Middle frontal gyrus (tissue), 1 donor: Measurements from ENCODE around the gene TTL.
"Not testable (repeated sequence)": the region's sequence is repeated elsewhere in the genome, so short reads cannot be mapped to it uniquely, and the experiment has no call there.

Experiments
- DNase-seq: peaks from one replicate; pipeline ENCODE4 v3.0.0-alpha.2; 2015; ENCODE audit warnings: low spot score; ENCODE audit errors: extremely low spot score

Gene TTL

DNA sequence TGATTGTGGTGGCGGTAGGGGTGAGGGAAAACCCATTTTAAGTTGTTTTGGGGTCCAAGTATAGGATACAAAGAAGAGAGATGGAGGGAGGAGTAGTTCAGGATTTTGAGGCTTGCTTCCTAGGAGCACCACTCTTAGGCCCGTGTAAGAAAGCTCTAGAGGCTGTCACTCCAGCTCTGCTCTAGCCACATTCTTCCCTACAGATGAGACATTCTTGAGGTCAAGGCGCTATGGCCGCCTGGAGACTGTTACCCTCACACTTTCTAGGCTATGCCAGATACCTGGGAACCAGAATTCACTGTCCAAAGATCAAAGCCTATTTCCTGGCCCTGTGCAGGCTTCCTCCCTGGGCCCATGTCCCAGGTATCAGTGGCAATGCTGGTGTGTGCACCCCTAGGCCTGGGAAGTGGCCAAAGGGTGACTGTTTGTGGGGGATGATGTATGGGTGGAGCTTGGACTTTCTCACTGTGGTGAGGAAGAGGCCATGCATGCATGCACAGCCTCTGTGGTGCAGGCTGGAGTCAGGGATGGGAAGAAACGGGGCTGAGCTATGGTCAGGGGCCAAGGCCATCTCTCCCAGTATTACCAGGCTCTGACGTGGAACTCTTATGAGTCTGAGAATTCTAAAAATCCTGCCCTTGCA is 7.0 kb upstream of the TTL start:
- no peak for DNase-seq

DNA sequence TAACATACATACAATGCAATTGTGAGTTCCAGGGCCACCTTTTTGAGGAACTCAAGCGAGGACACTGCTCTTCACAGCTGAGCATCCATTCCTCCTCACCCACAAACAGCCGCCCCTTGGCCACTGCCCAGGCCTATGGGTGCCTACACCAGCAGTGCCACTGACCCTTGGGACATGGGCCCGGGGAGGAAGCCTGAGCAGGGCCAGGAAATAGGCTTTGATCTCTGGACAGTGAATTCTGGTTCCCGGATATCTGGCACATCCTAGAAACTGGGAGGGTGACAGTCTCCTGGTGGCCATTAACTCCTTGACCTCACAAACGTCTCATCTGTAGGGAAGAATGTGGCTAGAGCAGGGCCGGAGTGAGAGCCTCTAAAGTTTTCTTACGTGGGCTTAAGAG is 5.5 kb upstream of the TTL start:
- no peak for DNase-seq

GRCh38 chr2:112480530-112481049 is 1.4 kb upstream of the TTL start:
- no peak for DNase-seq

DNA sequence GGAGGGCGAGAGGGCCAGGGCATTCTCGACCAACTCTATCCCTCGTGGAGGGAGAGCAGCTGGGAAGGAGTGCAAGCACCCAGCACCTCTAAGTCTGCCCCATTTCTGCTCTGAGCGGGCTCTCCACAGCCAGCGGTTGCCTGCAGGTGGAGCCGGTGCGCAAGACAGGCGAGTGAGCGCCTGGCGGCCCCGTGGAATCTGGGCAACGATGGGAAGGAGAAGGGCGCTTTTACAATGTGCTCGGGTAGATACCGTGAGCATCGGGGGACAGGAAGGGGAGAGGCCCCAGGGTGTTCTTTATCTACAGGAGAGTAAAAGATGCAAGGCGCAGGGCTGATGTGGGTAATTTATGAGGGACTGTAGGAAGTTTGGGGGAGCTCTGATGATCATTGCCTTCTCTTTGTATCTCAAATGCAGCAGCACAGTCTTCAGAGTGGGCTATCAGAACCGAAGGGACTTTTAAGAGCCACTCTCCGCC is 867 bp upstream of the TTL start:
- DNase-seq: peak; percentile 62

DNA sequence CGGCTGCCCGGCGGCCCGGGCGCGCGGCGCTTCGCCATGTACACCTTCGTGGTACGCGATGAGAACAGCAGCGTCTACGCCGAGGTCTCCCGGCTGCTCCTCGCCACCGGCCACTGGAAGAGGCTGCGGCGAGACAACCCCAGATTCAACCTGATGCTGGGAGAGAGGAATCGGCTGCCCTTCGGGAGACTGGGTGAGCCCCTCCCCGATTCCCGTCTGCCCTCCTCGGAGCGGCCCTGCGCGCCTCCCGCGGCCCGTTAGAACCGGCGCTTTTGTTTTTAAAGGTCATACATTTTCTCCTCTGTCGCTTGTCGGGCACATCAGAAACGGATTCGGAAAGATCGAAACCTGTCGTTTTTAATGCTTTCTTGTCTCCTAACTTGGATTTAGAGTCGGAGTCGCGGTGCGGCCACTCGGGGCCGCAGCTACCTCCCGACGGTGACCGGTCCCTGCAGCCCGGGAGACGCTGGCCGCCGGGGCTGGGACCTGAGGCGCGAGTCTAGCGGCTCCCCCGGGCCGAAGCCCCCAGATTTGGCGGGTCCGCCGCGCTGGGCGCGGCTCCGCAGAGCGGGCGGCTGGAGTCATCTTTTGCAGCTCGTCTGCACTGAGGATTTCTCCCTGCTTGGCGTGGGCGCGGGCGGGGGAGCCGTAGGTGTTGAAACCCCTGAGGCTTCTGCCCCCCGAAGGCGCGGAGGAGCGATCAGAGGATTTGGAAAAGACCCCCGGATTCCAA is 519 bp downstream of the TTL start:
- no peak for DNase-seq

GRCh38 chr2:112483042-112483473 is 1.1 kb downstream of the TTL start:
- DNase-seq: no peak

GRCh38 chr2:112483831-112484230 is 1.9 kb downstream of the TTL start:
- DNase-seq: no peak

- no peak for DNase-seq
Measured at GRCh38 chr2:112485849-112486248, 3.9 kb downstream of the TTL start.

- no peak for DNase-seq
Measured at GRCh38 chr2:112486895-112487294, 4.9 kb downstream of the TTL start.

GRCh38 chr2:112487444-112487961 is 5.5 kb downstream of the TTL start:
- DNase-seq: no peak

DNA sequence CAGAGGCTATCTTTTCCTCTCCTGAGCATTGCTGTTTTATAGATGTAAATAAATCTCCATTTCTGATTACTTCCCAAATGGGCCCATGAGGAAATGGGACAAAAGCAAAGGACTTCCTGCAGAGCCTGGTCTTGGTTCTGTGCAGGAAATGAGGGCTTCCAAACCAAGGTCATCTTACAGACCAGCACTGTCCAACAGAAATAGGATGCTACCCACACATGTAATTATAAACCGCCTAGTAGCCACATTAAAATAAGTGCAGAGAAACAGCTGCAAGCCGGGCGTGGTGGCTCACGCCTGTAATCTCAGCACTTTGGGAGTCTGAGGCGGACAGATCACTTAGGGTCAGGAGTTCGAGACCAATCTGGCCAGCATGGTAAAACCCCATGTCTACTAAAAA is 6.2 kb downstream of the TTL start:
- DNase-seq: no peak

DNA sequence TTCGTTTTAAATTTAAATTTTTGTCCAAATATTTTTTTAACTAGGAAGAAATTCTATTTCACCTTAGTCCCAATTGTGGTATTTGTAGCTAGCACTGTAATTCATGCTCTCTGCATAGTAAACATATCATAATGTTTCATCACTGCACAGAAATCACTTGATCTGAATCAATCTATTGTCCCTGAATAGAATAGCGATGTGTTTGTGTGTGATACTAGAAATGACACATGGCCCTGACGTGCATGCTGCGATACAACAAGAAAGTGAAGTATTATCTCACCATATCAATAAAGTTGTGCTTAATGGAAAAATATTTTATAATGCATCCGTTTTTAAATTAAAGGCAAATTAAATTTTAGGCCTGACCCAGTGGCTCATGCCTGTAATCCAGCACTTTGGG is 10.0 kb downstream of the TTL start:
- DNase-seq: no peak

- DNase-seq: no peak
Measured at GRCh38 chr2:112493048-112493447, 11.1 kb downstream of the TTL start.

DNA sequence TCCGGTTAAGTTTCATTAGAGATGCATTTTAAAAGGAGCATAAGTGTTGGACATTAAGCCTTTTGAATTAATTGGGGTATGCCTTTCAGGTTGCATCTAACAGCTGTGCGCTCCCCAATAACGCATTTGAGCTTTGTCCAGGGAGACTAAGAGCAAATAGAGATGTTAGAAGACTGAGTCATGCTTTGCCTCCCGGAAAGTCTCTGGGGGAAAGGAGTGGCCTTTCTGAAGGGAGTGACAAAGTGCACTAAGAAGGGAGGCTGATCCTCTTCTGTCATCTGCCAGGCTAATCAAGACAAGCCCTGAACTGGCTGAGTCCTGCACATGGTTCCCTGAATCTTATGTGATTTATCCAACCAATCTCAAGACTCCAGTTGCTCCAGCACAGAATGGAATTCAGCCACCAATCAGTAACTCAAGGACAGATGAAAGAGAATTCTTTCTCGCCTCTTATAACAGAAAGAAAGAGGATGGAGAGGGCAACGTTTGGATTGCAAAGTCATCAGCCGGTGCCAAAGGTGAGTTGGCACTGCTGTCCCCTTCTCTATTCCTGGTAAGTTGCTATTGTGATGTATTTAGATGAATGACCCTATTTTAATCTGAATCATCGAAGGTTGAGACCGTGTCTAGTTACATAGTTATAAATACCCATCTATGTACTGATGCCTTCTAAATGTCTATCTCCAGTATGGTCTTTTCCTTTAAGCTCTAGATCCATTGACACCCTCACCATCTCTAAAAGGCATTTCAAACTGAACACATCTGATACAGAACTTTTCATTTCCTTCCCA is 12.1 kb downstream of the TTL start:
- DNase-seq: no peak

DNA sequence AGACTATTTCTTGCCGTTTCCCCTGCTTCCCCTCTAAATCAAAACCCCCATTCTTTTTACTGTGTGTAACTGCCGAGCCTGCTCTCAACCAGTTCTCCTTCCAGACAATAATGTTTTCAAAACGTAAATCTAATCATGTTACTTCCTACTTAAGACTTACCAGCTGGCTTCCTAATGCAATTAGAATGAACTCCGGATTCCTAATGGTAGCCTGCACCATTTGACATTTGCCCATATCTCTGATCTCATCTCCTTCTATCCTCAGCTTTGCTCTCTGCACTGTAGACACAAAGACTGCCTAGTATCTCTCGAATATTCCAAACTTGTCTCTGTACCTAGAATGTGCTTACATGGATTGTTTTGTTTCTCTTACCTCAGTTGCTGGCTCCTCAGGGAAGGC is 12.9 kb downstream of the TTL start:
- DNase-seq: no peak

DNA sequence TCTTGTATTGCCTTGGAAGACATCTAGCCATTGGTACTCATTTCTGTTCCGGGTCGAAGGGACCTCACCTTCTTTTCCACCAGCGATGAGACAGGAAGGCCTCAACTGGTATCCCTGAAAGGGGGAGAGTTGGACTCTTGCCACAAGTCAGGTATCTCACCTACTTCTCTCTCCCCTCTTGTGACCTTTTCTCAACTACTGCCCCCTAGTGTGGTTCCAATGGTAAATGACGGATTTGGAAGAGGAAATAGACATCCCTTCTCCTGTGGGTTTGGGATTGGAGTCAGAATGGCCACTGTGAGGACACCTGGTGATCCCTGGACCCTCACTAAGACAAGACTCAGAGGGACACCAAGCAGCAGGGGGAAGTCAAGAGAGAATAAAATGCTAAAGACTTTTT is 13.9 kb downstream of the TTL start:
- DNase-seq: not testable (repeated sequence)

- not testable (repeated sequence) for DNase-seq
Measured at GRCh38 chr2:112500850-112501484, 19.0 kb downstream of the TTL start.

- not testable (repeated sequence) for DNase-seq
Measured at GRCh38 chr2:112509239-112509998, 27.5 kb downstream of the TTL start.

- no peak for DNase-seq
Measured at GRCh38 chr2:112516801-112517200, 34.8 kb downstream of the TTL start.

GRCh38 chr2:112518807-112519206 is 36.9 kb downstream of the TTL start:
- DNase-seq: no peak
